AG10803 (cell line): ENCODE measurements around the gene UBTD1.

Experiments used
- DNase-seq: peaks from one replicate; pipeline ENCODE4 v3.0.0; 2010; ENCODE audit warnings: low read depth
- H3K4me3 ChIP-seq: 2 replicates; pipeline ENCODE4 v1.5.1; 2011; ENCODE audit warnings: mild to moderate bottlenecking, low read length, control low read depth
- CTCF ChIP-seq: conservative IDR thresholded peaks from 2 replicates; pipeline ENCODE4 v1.5.1; 2011; ENCODE audit warnings: mild to moderate bottlenecking, low read length, control low read depth, inconsistent platforms

UBTD1 gene

GRCh38 chr10:97601268-97602215 is 102.8 kb downstream of the UBTD1 start:
- H3K4me3 ChIP-seq: no peak overlapping the region
- no peak for TF ChIP-seq CTCF
- DNase-seq: no peak

- no peak for TF ChIP-seq CTCF
- H3K4me3 ChIP-seq: no peak overlapping the region
- DNase-seq: no peak
Measured at GRCh38 chr10:97607095-97607636, 108.4 kb downstream of the UBTD1 start.

GRCh38 chr10:97608991-97609561 is 110.4 kb downstream of the UBTD1 start:
- no peak for DNase-seq
- TF ChIP-seq CTCF: no peak

GRCh38 chr10:97611473-97611872 is 112.7 kb downstream of the UBTD1 start:
- no peak overlapping the region for H3K4me3 ChIP-seq
- no peak for DNase-seq
- TF ChIP-seq CTCF: no peak

More at GRCh38 chr10:97608991-97609561, 110.4 kb downstream of the UBTD1 start:
- no peak overlapping the region for H3K4me3 ChIP-seq

GRCh38 chr10:97612386-97612785 is 113.7 kb downstream of the UBTD1 start:
- DNase-seq: peak; percentile 55
- no peak overlapping the region for H3K4me3 ChIP-seq
- peak; percentile 56 for TF ChIP-seq CTCF

GRCh38 chr10:97618285-97618684 is 119.6 kb downstream of the UBTD1 start:
- no peak overlapping the region for H3K4me3 ChIP-seq
- DNase-seq: no peak
- TF ChIP-seq CTCF: no peak
